Spleen (tissue), 11 donors: ENCODE measurements around the gene EBF4. TPM values are rescaled to one million over a fixed set of nuclear protein-coding genes. Genes with fewer than 3 reads are reported as not detected.

Experiments used
- DNase-seq: peaks from one replicate; pipeline ENCODE4 v3.0.0-alpha.2; 2020
- H3K27ac ChIP-seq, 8 donors: fragments of 200-600 bp; sonication (generic) in 7 of 8; 1 replicate in 4 of 8; 2 replicates in 4 of 8; pipeline versions ENCODE4 v1.5.0 to v1.8.0; 2016 to 2021; ENCODE audit warnings: inconsistent platforms in 4 of 8, mild to moderate bottlenecking in 4 of 8, moderate library complexity in 1 of 8
- H3K27me3 ChIP-seq, 7 donors: fragments of 200-600 bp; sonication (generic) in 6 of 7; replicated peaks in 1 of 7; 1 replicate in 4 of 7; 2 replicates in 3 of 7; pipeline versions ENCODE4 v1.5.0 to v1.8.0; 2016 to 2021; ENCODE audit warnings: inconsistent platforms in 3 of 7, mild to moderate bottlenecking in 1 of 7
- H3K36me3 ChIP-seq, 6 donors: fragments of 200-600 bp; sonication (generic) in 5 of 6; 1 replicate in 4 of 6; 2 replicates in 2 of 6; pipeline versions ENCODE4 v1.5.0 to v1.8.0; 2016 to 2021; ENCODE audit warnings: inconsistent platforms in 2 of 6
- H3K4me1 ChIP-seq, 6 donors: fragments of 200-600 bp; sonication (generic) in 5 of 6; 1 replicate in 3 of 6; 2 replicates in 3 of 6; pipeline versions ENCODE4 v1.5.0 to v1.8.0; 2016 to 2021; ENCODE audit warnings: inconsistent platforms in 3 of 6
- H3K4me3 ChIP-seq, 8 donors: fragments of 200-600 bp; sonication (generic) in 7 of 8; 1 replicate in 4 of 8; 2 replicates in 4 of 8; pipeline versions ENCODE4 v1.5.0 to v1.8.0; 2016 to 2021; ENCODE audit warnings: inconsistent platforms in 4 of 8, mild to moderate bottlenecking in 4 of 8, moderate library complexity in 2 of 8
- H3K9me3 ChIP-seq, 8 donors: fragments of 200-600 bp; sonication (generic) in 7 of 8; 1 replicate in 4 of 8; 2 replicates in 4 of 8; pipeline versions ENCODE4 v1.5.0 to v1.8.0; 2016 to 2021; ENCODE audit warnings: inconsistent platforms in 4 of 8
- CTCF ChIP-seq, 11 experiments: fragments of 200-600 bp in 7 of 11; fragments of 450-650 bp in 4 of 11; sonication (generic) in 4 of 11; IDR thresholded peaks in 8 of 11; conservative IDR thresholded peaks in 3 of 11; 1 replicate in 7 of 11; 2 replicates in 4 of 11; pipeline versions ENCODE4 v1.4.0 to v1.8.0; 2016 to 2021; ENCODE audit warnings: antibody characterized with exemption in 11 of 11, inconsistent platforms in 4 of 11, mild to moderate bottlenecking in 1 of 11
- POLR2A ChIP-seq, 3 donors: fragments of 450-650 bp; IDR thresholded peaks; one replicate each; pipeline ENCODE4 v1.5.1; 2017; ENCODE audit warnings: antibody characterized with exemption in 3 of 3, mild to moderate bottlenecking in 1 of 3
- POLR2AphosphoS5 ChIP-seq, 3 donors: sonication (generic); formaldehyde crosslinking; IDR thresholded peaks; one replicate each; pipeline ENCODE4 v1.5.1; 2017; ENCODE audit warnings: antibody characterized with exemption in 3 of 3
- WGBS, 5 donors: extraction: QIAGEN DNeasy Blood & Tissue Kit in 3 of 5; methylation state at CpG; one replicate each; pipeline versions ENCODE4 v1.1.5 to v1.1.7; 2013 to 2018; 5-methylcytosine and 5-hydroxymethylcytosine counted together
- intact Hi-C: fragments of 100-400 bp; cut with DNase I; formaldehyde crosslinking; loops from one replicate; pipeline ENCODE4 v1.15.0; 2023; ENCODE audit warnings: low total_unique reads
- polyA plus RNA-seq, 3 donors: library from polyadenylated mRNA; stranded (reverse); fragments of 200-250 nt; gene quantifications; one replicate each; pipeline ENCODE4 v1.2.1, GENCODE V29; 2013
- total RNA-seq, 7 donors: library from RNA; depleted of rRNA in 3 of 7; stranded (reverse); fragments of >200 nt in 3 of 7; fragmentation: NEBNext Ultra II Directional in 4 of 7; extraction: Animal tissue kit (Norgen Biotek cat#: 25700) in 4 of 7; gene quantifications; one replicate each; pipeline versions ENCODE4 v1.1.0 to v1.2.1, GENCODE V29; 2016 to 2021
- donor health status: healthy with polysubstance abuse.
- donor health status: DM: no; HTN: no; CAD: no; lungs with moderate emphysema.
- donor health status: DM: no; HTN: no; CAD: no.
- donor health status: Bipolar disorder and iron deficiency.
- donor health status: healthy.
- donor health status: DM: no; HTN: no; CAD: no.
- donor health status: DM: yes; HTN: yes; CAD: no.

Gene EBF4
- total and polyA plus RNA-seq, 10 donors, result 2.5 to 19.2 (median 6.4) TPM

GRCh38 chr20:2658414-2659354, 33.9 kb upstream of the EBF4 start:
- TF ChIP-seq POLR2AphosphoS5 (IDR thresholded peaks at IDR 0.05) (peak in 2 of 3 donors; percentile 20 to 24), POLR2A (IDR thresholded peaks at IDR 0.05) (no peak)
- peaks cover 11 to 58% (median 31%) of the 10 kb centered on the region in 6 donors for H3K4me1 ChIP-seq
- H3K27me3 ChIP-seq, result no peaks in the 10 kb centered on the region
- 77 to 86% (median 79%) methylated on average over 12 to 13 of the region's 13 CpGs for WGBS, 5 donors
- intact Hi-C loops, result no loop called here
- no peaks in the 10 kb centered on the region for H3K9me3 ChIP-seq
- DNase-seq, result no peak
- no peak overlapping the region for H3K4me3 ChIP-seq
- H3K27ac ChIP-seq, result no peak overlapping the region
- H3K36me3 ChIP-seq, result peaks cover 7 to 96% (median 85%) of the 10 kb centered on the region in 6 donors

GRCh38 chr20:2659547-2659946, 33.0 kb upstream of the EBF4 start:
- intact Hi-C loops, result no loop called here
- H3K27me3 ChIP-seq, result no peaks in the 10 kb centered on the region
- peaks cover 7 to 88% (median 80%) of the 10 kb centered on the region in 6 donors for H3K36me3 ChIP-seq
- no peak for DNase-seq
- no peaks in the 10 kb centered on the region for H3K9me3 ChIP-seq
- no peak overlapping the region for H3K27ac ChIP-seq
- no peak overlapping the region for H3K4me3 ChIP-seq
- WGBS, 5 donors, result 90 to 97% (median 96%) methylated on average over 10 of the region's 10 CpGs
- TF ChIP-seq POLR2AphosphoS5 (IDR thresholded peaks at IDR 0.05) (no peak), POLR2A (IDR thresholded peaks at IDR 0.05) (no peak), CTCF (IDR thresholded peaks at IDR 0.05 in 8 of 11, conservative IDR thresholded peaks at IDR 0.05 in 3 of 11) (no peak)
- H3K4me1 ChIP-seq, result peaks cover 5 to 54% (median 27%) of the 10 kb centered on the region in 6 donors

GRCh38 chr20:2663364-2663886, 29.2 kb upstream of the EBF4 start:
- Histone ChIP-seq H3K27me3 (no peaks in the 10 kb centered on the region), H3K27ac (peak overlapping the region; percentile 84 to 97 (median 94)), H3K4me3 (peak overlapping the region; percentile 81 to 100 (median 93)), H3K9me3 (no peaks in the 10 kb centered on the region), H3K4me1 (peaks cover 8 to 28% (median 19%) of the 10 kb centered on the region in 6 donors), H3K36me3 (peaks cover 0 to 49% (median 41%) of the 10 kb centered on the region in 6 donors)
- intact Hi-C loops, result no loop called here
- TF ChIP-seq POLR2A (IDR thresholded peaks at IDR 0.05) (no peak), CTCF (IDR thresholded peaks at IDR 0.05 in 8 of 11, conservative IDR thresholded peaks at IDR 0.05 in 3 of 11) (no peak), POLR2AphosphoS5 (IDR thresholded peaks at IDR 0.05) (no peak)
- 7 to 10% (median 8%) methylated on average over 13 of the region's 13 CpGs for WGBS, 5 donors
- no peak for DNase-seq

GRCh38 chr20:2663887-2664719, 28.5 kb upstream of the EBF4 start, which contains the start of gene IDH3B:
Gene IDH3B (minus strand): TSS chr20:2664216. CDS start chr20:2664188, 28 bp downstream.
- 7 to 10% (median 9%) methylated on average over 49 of the region's 49 CpGs for WGBS, 5 donors
- H3K4me3 ChIP-seq, result peak within 1 kb of the TSS; percentile 81 to 100 (median 93)
- intact Hi-C loops, result no loop called here
- no peaks in the 10 kb centered on the region for H3K9me3 ChIP-seq
- no peak for TF ChIP-seq CTCF (IDR thresholded peaks at IDR 0.05 in 8 of 11, conservative IDR thresholded peaks at IDR 0.05 in 3 of 11)
- peak; percentile 36 to 90 (median 66) for TF ChIP-seq POLR2A (IDR thresholded peaks at IDR 0.05)
- TF ChIP-seq POLR2AphosphoS5 (IDR thresholded peaks at IDR 0.05), result peak; percentile 98 to 99 (median 98)
- no peaks in the 10 kb centered on the region for H3K27me3 ChIP-seq
- H3K4me1 ChIP-seq, result peaks cover 8 to 28% (median 19%) of the 10 kb centered on the region in 6 donors
- H3K36me3 ChIP-seq, result peaks cover 0 to 42% (median 34%) of the 10 kb centered on the region in 6 donors
- peak; percentile 97 for DNase-seq
- H3K27ac ChIP-seq, result peak within 1 kb of the TSS; percentile 84 to 97 (median 94)
